Measurements from ENCODE around the gene DAPP1.

DNA sequence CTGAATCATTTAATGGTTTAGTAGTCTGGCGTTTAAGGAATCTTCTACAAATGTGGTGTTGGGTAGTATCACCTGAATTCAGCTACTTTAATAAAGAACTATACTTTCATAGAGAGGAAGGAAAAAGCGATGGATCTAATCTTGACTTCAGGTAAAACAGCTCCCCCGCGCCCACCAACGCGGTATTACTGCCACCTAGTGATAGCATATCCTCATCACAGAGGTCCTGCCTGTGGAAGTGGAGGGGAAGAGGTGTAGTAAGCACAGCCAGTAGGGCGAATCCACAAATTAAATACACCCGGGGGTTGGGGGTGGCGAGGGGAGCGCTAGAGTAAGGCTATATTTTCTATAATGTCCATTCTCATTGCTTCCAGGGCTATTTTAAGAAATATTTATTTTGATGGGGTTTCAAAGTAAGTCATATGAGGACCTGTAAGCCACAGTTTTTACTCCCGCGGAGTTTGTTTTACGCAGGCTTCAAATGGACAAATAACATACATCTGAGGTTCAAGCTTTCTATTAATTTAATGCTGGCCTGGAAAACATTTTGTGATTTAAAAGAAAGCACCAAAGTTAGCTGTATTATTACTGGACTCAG is 8.3 kb upstream of the DAPP1 start:
- TF ChIP-seq EZH2 (IDR thresholded peaks at IDR 0.05; ENCODE audit: borderline replicate concordance, low read depth, low read length, poor library complexity, severe bottlenecking) (no peak), CTCF (conservative IDR thresholded peaks at IDR 0.05; ENCODE audit: low read depth, low read length) (peak; percentile 73)
